HEK293 (cell line): ENCODE results near the gene CPEB3.
"Not testable (repeated sequence)": the region's sequence is repeated elsewhere in the genome, so short reads cannot be mapped to it uniquely, and the experiment has no call there.

Experiments used
- CTCF ChIA-PET: fragments of 350-600 bp; formaldehyde crosslinking; extraction: SDS; loops from one replicate; lab custom pipeline; 2021; ENCODE audit warnings: antibody characterized with exemption; lab: Yijun Ruan, JAX
- POLR2A ChIA-PET: fragments of 300-600 bp; formaldehyde crosslinking; extraction: SDS; loops from one replicate; lab custom pipeline; 2020; ENCODE audit warnings: antibody characterized with exemption, inconsistent platforms; lab: Yijun Ruan, JAX
- H3K27ac ChIP-seq: fragments of 200-500 bp; sonication (Bioruptor generic); 2 replicates; pipeline ENCODE4 v1.5.1; 2014; ENCODE audit warnings: low read depth, low read length, control low read depth, inconsistent platforms; ENCODE audit errors: extremely low read depth
- H3K36me3 ChIP-seq, 2 experiments: fragments of 200-500 bp in 1 of 2; sonication (Bioruptor generic) in 1 of 2; 1 replicate in 1 of 2; 2 replicates in 1 of 2; pipeline ENCODE4 v1.5.1; 2014 to 2017; ENCODE audit warnings: inconsistent platforms in 2 of 2, low read length in 2 of 2; ENCODE audit not compliant: control insufficient read depth in 2 of 2, insufficient read depth in 1 of 2
- H3K4me1 ChIP-seq: fragments of 200-500 bp; sonication (Bioruptor generic); 2 replicates; pipeline ENCODE4 v1.5.1; 2014; ENCODE audit warnings: mild to moderate bottlenecking, low read length, inconsistent platforms; ENCODE audit not compliant: control insufficient read depth, insufficient read depth
- H3K4me3 ChIP-seq: 2 replicates; pipeline ENCODE4 v1.5.1; 2011; ENCODE audit warnings: low read depth, mild to moderate bottlenecking, control low read depth, low read length, moderate library complexity
- H3K9me3 ChIP-seq: fragments of 200-500 bp; sonication (Bioruptor generic); 2 replicates; pipeline ENCODE4 v1.5.1; 2014; ENCODE audit warnings: low read depth, low read length, inconsistent platforms; ENCODE audit not compliant: control insufficient read depth, insufficient read depth
- GLI2 ChIP-seq: fragments of 450-650 bp; formaldehyde crosslinking; IDR thresholded peaks from 2 replicates; pipeline ENCODE4; 2017; ENCODE audit warnings: missing biosample characterization, missing genetic modification characterization, low read depth, borderline replicate concordance
- MYNN ChIP-seq: fragments of 450-650 bp; formaldehyde crosslinking; IDR thresholded peaks from 2 replicates; pipeline ENCODE4 v1.5.1; 2016; ENCODE audit warnings: missing biosample characterization, missing genetic modification characterization, borderline replicate concordance
- PRDM6 ChIP-seq: fragments of 450-650 bp; formaldehyde crosslinking; IDR thresholded peaks from 2 replicates; pipeline ENCODE4 v1.5.1; 2017; ENCODE audit warnings: missing biosample characterization, missing genetic modification characterization
- REPIN1 ChIP-seq: fragments of 450-650 bp; formaldehyde crosslinking; IDR thresholded peaks from 2 replicates; pipeline ENCODE4 v1.5.1; 2017; ENCODE audit warnings: missing biosample characterization, missing genetic modification characterization, low read depth
- ZBTB17 ChIP-seq: fragments of 450-650 bp; formaldehyde crosslinking; IDR thresholded peaks from 2 replicates; pipeline ENCODE4 v1.5.1; 2016; ENCODE audit warnings: missing biosample characterization, missing genetic modification characterization
- ZNF146 ChIP-seq: fragments of 450-650 bp; formaldehyde crosslinking; IDR thresholded peaks from 2 replicates; pipeline ENCODE4 v1.5.1; 2016; ENCODE audit warnings: missing biosample characterization, missing genetic modification characterization
- ZNF211 ChIP-seq: fragments of 450-650 bp; formaldehyde crosslinking; IDR thresholded peaks from 2 replicates; pipeline ENCODE4 v1.5.1; 2016; ENCODE audit warnings: low read depth, missing biosample characterization, missing genetic modification characterization
- ZNF239 ChIP-seq: fragments of 450-650 bp; formaldehyde crosslinking; IDR thresholded peaks from 2 replicates; pipeline ENCODE4 v1.5.1; 2016; ENCODE audit warnings: missing biosample characterization, missing genetic modification characterization
- ZNF354C ChIP-seq: fragments of 450-650 bp; formaldehyde crosslinking; IDR thresholded peaks from 2 replicates; pipeline ENCODE4 v1.5.1; 2016; ENCODE audit warnings: missing biosample characterization, missing genetic modification characterization, low read depth, borderline replicate concordance
- ZNF366 ChIP-seq: fragments of 450-650 bp; formaldehyde crosslinking; conservative IDR thresholded peaks from 2 replicates; pipeline ENCODE4 v1.5.1; 2016; ENCODE audit warnings: missing biosample characterization, missing genetic modification characterization
- ZNF548 ChIP-seq: fragments of 450-650 bp; formaldehyde crosslinking; IDR thresholded peaks from 2 replicates; pipeline ENCODE4 v1.5.1; 2016; ENCODE audit warnings: missing biosample characterization, missing genetic modification characterization
- ZNF658 ChIP-seq: fragments of 450-650 bp; formaldehyde crosslinking; IDR thresholded peaks from 2 replicates; pipeline ENCODE4; 2016; ENCODE audit warnings: missing biosample characterization, missing genetic modification characterization
- ZNF768 ChIP-seq: fragments of 450-650 bp; formaldehyde crosslinking; IDR thresholded peaks from 2 replicates; pipeline ENCODE4 v1.5.1; 2018; ENCODE audit warnings: missing biosample characterization, mild to moderate bottlenecking, missing genetic modification characterization
- TF ChIP-seq, protein P1 (sequence below): fragments of 450-650 bp; formaldehyde crosslinking; IDR thresholded peaks from 2 replicates; pipeline ENCODE4 v1.5.1; 2017; ENCODE audit warnings: missing biosample characterization, mild to moderate bottlenecking, missing genetic modification characterization, moderate library complexity
- TF ChIP-seq, protein P2 (sequence below): fragments of 450-650 bp; formaldehyde crosslinking; IDR thresholded peaks from 2 replicates; pipeline ENCODE4 v1.5.1; 2016; ENCODE audit warnings: missing biosample characterization, missing genetic modification characterization
- TF ChIP-seq, protein P3 (sequence below): fragments of 450-650 bp; formaldehyde crosslinking; IDR thresholded peaks from 2 replicates; pipeline ENCODE4 v1.5.1; 2016; ENCODE audit warnings: missing biosample characterization, missing genetic modification characterization

CPEB3 gene

GRCh38 chr10:92329927-92330326, 39.0 kb upstream of the CPEB3 start:
- H3K9me3 ChIP-seq, H3K27ac ChIP-seq, H3K4me3 ChIP-seq, CTCF ChIA-PET, H3K36me3 ChIP-seq, H3K4me1 ChIP-seq: not testable (repeated sequence)
- POLR2A ChIA-PET: interaction anchor here (0.6 kb wide), 1 partner anchor 152 kb away, joined by 3 read pairs; no protein-coding TSS in a partner anchor
- peak; percentile 77; the same call in 1 of the 2 replicates for TF ChIP-seq MYNN (tag by site-specific recombination)
- TF ChIP-seq, protein P1, sequence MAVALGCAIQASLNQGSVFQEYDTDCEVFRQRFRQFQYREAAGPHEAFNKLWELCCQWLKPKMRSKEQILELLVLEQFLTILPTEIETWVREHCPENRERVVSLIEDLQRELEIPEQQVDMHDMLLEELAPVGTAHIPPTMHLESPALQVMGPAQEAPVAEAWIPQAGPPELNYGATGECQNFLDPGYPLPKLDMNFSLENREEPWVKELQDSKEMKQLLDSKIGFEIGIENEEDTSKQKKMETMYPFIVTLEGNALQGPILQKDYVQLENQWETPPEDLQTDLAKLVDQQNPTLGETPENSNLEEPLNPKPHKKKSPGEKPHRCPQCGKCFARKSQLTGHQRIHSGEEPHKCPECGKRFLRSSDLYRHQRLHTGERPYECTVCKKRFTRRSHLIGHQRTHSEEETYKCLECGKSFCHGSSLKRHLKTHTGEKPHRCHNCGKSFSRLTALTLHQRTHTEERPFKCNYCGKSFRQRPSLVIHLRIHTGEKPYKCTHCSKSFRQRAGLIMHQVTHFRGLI (tag by site-specific recombination): peak; percentile 74; the same call in 1 of the 2 replicates

GRCh38 chr10:92328993-92329392, 38.1 kb upstream of the CPEB3 start:
- ChIA-PET POLR2A (no interaction called here), CTCF (no interaction called here)
- Histone ChIP-seq H3K27ac (no peak overlapping the region), H3K4me3 (no peak overlapping the region), H3K36me3 (peaks cover 0 to 3% of the 10 kb centered on the region in 2 experiments; a peak in 1 of 3 replicates), H3K9me3 (no peaks in the 10 kb centered on the region), H3K4me1 (peaks cover 8% of the 10 kb centered on the region)
- TF ChIP-seq, protein P2, sequence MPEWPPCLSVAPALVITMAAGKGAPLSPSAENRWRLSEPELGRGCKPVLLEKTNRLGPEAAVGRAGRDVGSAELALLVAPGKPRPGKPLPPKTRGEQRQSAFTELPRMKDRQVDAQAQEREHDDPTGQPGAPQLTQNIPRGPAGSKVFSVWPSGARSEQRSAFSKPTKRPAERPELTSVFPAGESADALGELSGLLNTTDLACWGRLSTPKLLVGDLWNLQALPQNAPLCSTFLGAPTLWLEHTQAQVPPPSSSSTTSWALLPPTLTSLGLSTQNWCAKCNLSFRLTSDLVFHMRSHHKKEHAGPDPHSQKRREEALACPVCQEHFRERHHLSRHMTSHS (tag by site-specific recombination): no peak
- TF ChIP-seq ZNF366 (tag by site-specific recombination): no peak
- no peak for TF ChIP-seq ZNF354C (tag by site-specific recombination)
- TF ChIP-seq, protein P3, sequence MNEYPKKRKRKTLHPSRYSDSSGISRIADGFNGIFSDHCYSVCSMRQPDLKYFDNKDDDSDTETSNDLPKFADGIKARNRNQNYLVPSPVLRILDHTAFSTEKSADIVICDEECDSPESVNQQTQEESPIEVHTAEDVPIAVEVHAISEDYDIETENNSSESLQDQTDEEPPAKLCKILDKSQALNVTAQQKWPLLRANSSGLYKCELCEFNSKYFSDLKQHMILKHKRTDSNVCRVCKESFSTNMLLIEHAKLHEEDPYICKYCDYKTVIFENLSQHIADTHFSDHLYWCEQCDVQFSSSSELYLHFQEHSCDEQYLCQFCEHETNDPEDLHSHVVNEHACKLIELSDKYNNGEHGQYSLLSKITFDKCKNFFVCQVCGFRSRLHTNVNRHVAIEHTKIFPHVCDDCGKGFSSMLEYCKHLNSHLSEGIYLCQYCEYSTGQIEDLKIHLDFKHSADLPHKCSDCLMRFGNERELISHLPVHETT: no peak
- TF ChIP-seq REPIN1 (tag by site-specific recombination): no peak
- TF ChIP-seq ZBTB17: no peak
- no peak for TF ChIP-seq ZNF548 (tag by site-specific recombination)
- no peak for TF ChIP-seq ZNF211 (tag by site-specific recombination)
- TF ChIP-seq ZNF658: no peak
- no peak for TF ChIP-seq PRDM6 (tag by site-specific recombination)
- TF ChIP-seq ZNF146: no peak
- no peak for TF ChIP-seq ZNF768
- no peak for TF ChIP-seq ZNF239 (tag by site-specific recombination)
- no peak for TF ChIP-seq GLI2
